SU-DHL-6 (cell line): ENCODE measurements around the gene KLLN.
"Not testable (repeated sequence)": the region's sequence is repeated elsewhere in the genome, so short reads cannot be mapped to it uniquely, and the experiment has no call there.

ENCODE experiments used
- H2AFZ ChIP-seq: fragments of 200-600 bp; sonication (generic); 2 replicates; pipeline ENCODE4 v1.6.1; 2014; ENCODE audit warnings: low read depth, mild to moderate bottlenecking, moderate library complexity, mixed read lengths, antibody characterized with exemption, low read length; ENCODE audit not compliant: severe bottlenecking
- H3F3A ChIP-seq: fragments of 200-600 bp; shearing (Covaris generic); 2 replicates; pipeline ENCODE4 v1.6.0; 2016; ENCODE audit warnings: antibody characterized with exemption, mild to moderate bottlenecking; ENCODE audit not compliant: insufficient read depth
- H3K27ac ChIP-seq: fragments of 200-600 bp; sonication (generic); 2 replicates; pipeline ENCODE4 v1.5.1; 2016; ENCODE audit warnings: low read depth, mild to moderate bottlenecking, low read length, moderate library complexity, mixed read lengths
- H3K27me3 ChIP-seq: fragments of 200-600 bp; sonication (generic), shearing (Covaris generic); 2 replicates; pipeline ENCODE4 v1.6.0; 2014; ENCODE audit warnings: mild to moderate bottlenecking, low read length
- H3K36me3 ChIP-seq: fragments of 200-600 bp; sonication (generic); 2 replicates; pipeline ENCODE4 v1.6.1; 2014; ENCODE audit warnings: mild to moderate bottlenecking, low read length, mixed read lengths
- H3K4me2 ChIP-seq: fragments of 300-600, 200-600 bp; shearing (Covaris generic), sonication (generic); 2 replicates; pipeline ENCODE4 v1.6.0; 2014; ENCODE audit warnings: low read length, low read depth, mild to moderate bottlenecking; ENCODE audit not compliant: poor library complexity, severe bottlenecking
- H3K4me3 ChIP-seq: fragments of 200-600 bp; sonication (generic); 2 replicates; pipeline ENCODE4 v1.5.1; 2014; ENCODE audit warnings: antibody characterized with exemption, low read length, mild to moderate bottlenecking, mixed read lengths; ENCODE audit not compliant: insufficient read depth, poor library complexity, severe bottlenecking
- H3K79me2 ChIP-seq: fragments of 200-600 bp; sonication (generic); 2 replicates; pipeline ENCODE4 v1.6.1; 2014; ENCODE audit warnings: mild to moderate bottlenecking, low read length, moderate library complexity; ENCODE audit not compliant: insufficient read depth
- H3K9ac ChIP-seq: fragments of 200-600 bp; sonication (generic); 2 replicates; pipeline ENCODE4 v1.7.0; 2014; ENCODE audit warnings: mild to moderate bottlenecking, low read length
- H3K9me2 ChIP-seq: fragments of 200-600 bp; sonication (generic); replicated peaks from 2 replicates; pipeline ENCODE4 v1.6.1; 2014; ENCODE audit warnings: low read length; ENCODE audit not compliant: insufficient read depth
- H3K9me3 ChIP-seq: fragments of 200-600 bp; sonication (generic); 2 replicates; pipeline ENCODE4 v1.6.1; 2014; ENCODE audit warnings: low read length, mixed read lengths; ENCODE audit not compliant: insufficient read depth
- H4K20me1 ChIP-seq: fragments of 200-600 bp; sonication (generic); 2 replicates; pipeline ENCODE4 v1.6.1; 2014; ENCODE audit warnings: low read depth, mild to moderate bottlenecking, antibody characterized with exemption, low read length, moderate library complexity, mixed read lengths
- CTCF ChIP-seq: fragments of 200-600 bp; sonication (generic); IDR thresholded peaks from one replicate; pipeline ENCODE4 v1.5.1; 2017; ENCODE audit warnings: antibody characterized with exemption, mild to moderate bottlenecking, low read length, moderate library complexity; ENCODE audit not compliant: insufficient read depth, poor library complexity, severe bottlenecking
- EZH2phosphoT487 ChIP-seq: fragments of 200-600 bp; sonication (generic), shearing (Covaris generic); conservative IDR thresholded peaks from 2 replicates; pipeline ENCODE4 v1.6.1; 2018; ENCODE audit warnings: mild to moderate bottlenecking, antibody characterized with exemption, low read length, moderate library complexity, mixed read lengths

The KLLN gene

GRCh38 chr10:87852089-87852488 lies 11.2 kb downstream of the KLLN start:
- H3K9ac ChIP-seq, result no peak overlapping the region
- H2AFZ ChIP-seq, result no peak overlapping the region
- H3K4me2 ChIP-seq, result no peak overlapping the region
- H3F3A ChIP-seq, result no peaks in the 10 kb centered on the region
- no peaks in the 10 kb centered on the region for H3K9me3 ChIP-seq
- no peak for TF ChIP-seq EZH2phosphoT487
- H3K9me2 ChIP-seq, result no peaks in the 10 kb centered on the region
- no peaks in the 10 kb centered on the region for H4K20me1 ChIP-seq
- H3K27ac ChIP-seq, result no peak overlapping the region
- H3K4me3 ChIP-seq, result no peak overlapping the region
- H3K36me3 ChIP-seq, result no peaks in the 10 kb centered on the region
- H3K79me2 ChIP-seq, result no peaks in the 10 kb centered on the region
- no peaks in the 10 kb centered on the region for H3K27me3 ChIP-seq

GRCh38 chr10:87850742-87851205 lies 12.6 kb downstream of the KLLN start:
- no peaks in the 10 kb centered on the region for H3K36me3 ChIP-seq
- no peaks in the 10 kb centered on the region for H3K9me3 ChIP-seq
- no peaks in the 10 kb centered on the region for H3F3A ChIP-seq
- peak overlapping the region; percentile 8; the same call in 1 of the 2 replicates for H3K9ac ChIP-seq
- H4K20me1 ChIP-seq, result no peaks in the 10 kb centered on the region
- no peak for TF ChIP-seq EZH2phosphoT487
- peak; percentile 44 for TF ChIP-seq CTCF
- no peak overlapping the region for H3K27ac ChIP-seq
- no peak overlapping the region for H3K4me3 ChIP-seq
- no peaks in the 10 kb centered on the region for H3K27me3 ChIP-seq
- no peaks in the 10 kb centered on the region for H3K9me2 ChIP-seq
- H3K79me2 ChIP-seq, result no peaks in the 10 kb centered on the region
- peak overlapping the region; percentile 9 for H3K4me2 ChIP-seq
- H2AFZ ChIP-seq, result peak overlapping the region; percentile 55

GRCh38 chr10:87849001-87849400 lies 14.3 kb downstream of the KLLN start:
- no peaks in the 10 kb centered on the region for H3K9me3 ChIP-seq
- no peaks in the 10 kb centered on the region for H3K9me2 ChIP-seq
- no peaks in the 10 kb centered on the region for H3K79me2 ChIP-seq
- H3K27me3 ChIP-seq, result no peaks in the 10 kb centered on the region
- H3K36me3 ChIP-seq, result no peaks in the 10 kb centered on the region
- H3K9ac ChIP-seq, result no peak overlapping the region
- no peak overlapping the region for H3K27ac ChIP-seq
- no peaks in the 10 kb centered on the region for H4K20me1 ChIP-seq
- no peak for TF ChIP-seq CTCF
- TF ChIP-seq EZH2phosphoT487, result no peak
- H3K4me3 ChIP-seq, result no peak overlapping the region
- no peak overlapping the region for H2AFZ ChIP-seq
- H3F3A ChIP-seq, result no peaks in the 10 kb centered on the region
- H3K4me2 ChIP-seq, result no peak overlapping the region

- Histone ChIP-seq H4K20me1 (no peaks in the 10 kb centered on the region), H2AFZ (no peak overlapping the region), H3K9me2 (no peaks in the 10 kb centered on the region), H3K36me3 (no peaks in the 10 kb centered on the region), H3K27me3 (no peaks in the 10 kb centered on the region), H3K9me3 (no peaks in the 10 kb centered on the region), H3K27ac (no peak overlapping the region), H3K9ac (no peak overlapping the region), H3K79me2 (no peaks in the 10 kb centered on the region), H3K4me2 (no peak overlapping the region), H3F3A (no peaks in the 10 kb centered on the region), H3K4me3 (no peak overlapping the region)
- TF ChIP-seq CTCF (no peak), EZH2phosphoT487 (no peak)
Observed at GRCh38 chr10:87847550-87847949, 15.8 kb downstream of the KLLN start.

GRCh38 chr10:87846711-87847110 lies 16.6 kb downstream of the KLLN start:
- not testable (repeated sequence) for H3K27me3 ChIP-seq, H3K79me2 ChIP-seq, H3K36me3 ChIP-seq, H3K9me2 ChIP-seq, H3K27ac ChIP-seq, H4K20me1 ChIP-seq, H3K4me3 ChIP-seq, H3K9ac ChIP-seq, H2AFZ ChIP-seq, H3K9me3 ChIP-seq, H3K4me2 ChIP-seq, H3F3A ChIP-seq
